ENCODE measurements around the gene SLMAP. TPM values are rescaled to one million over a fixed set of nuclear protein-coding genes. Genes with fewer than 3 reads are reported as not detected.

Gene SLMAP
- total RNA-seq, 1 donor from 2014 or later, result 71.5 TPM

GRCh38 chr3:57788624-57789018, 32.5 kb downstream of the SLMAP start:
- peaks cover 1% of the 10 kb centered on the region for H3K4me1 Mint-ChIP-seq (ENCODE audit: unreplicated experiment)
- no peak for TF ChIP-seq CTCF (IDR thresholded peaks at IDR 0.05)
- H3K36me3 Mint-ChIP-seq (ENCODE audit: unreplicated experiment), result no peaks in the 10 kb centered on the region
- no peak overlapping the region for H3K27ac Mint-ChIP-seq (ENCODE audit: unreplicated experiment)
- H3K4me3 Mint-ChIP-seq (ENCODE audit: unreplicated experiment), result no peak overlapping the region
- H3K9me3 Mint-ChIP-seq (ENCODE audit: unreplicated experiment), result no peaks in the 10 kb centered on the region
- no peaks in the 10 kb centered on the region for H3K27me3 Mint-ChIP-seq (ENCODE audit: unreplicated experiment)
- DNase-seq (ENCODE audit: extremely low spot score, unreplicated experiment), result no peak

GRCh38 chr3:57791245-57791644, 35.1 kb downstream of the SLMAP start:
- DNase-seq (ENCODE audit: extremely low spot score, unreplicated experiment), result no peak
- Mint-ChIP-seq H3K27me3 (ENCODE audit: unreplicated experiment) (no peaks in the 10 kb centered on the region), H3K4me1 (ENCODE audit: unreplicated experiment) (peaks cover 15% of the 10 kb centered on the region), H3K36me3 (ENCODE audit: unreplicated experiment) (no peaks in the 10 kb centered on the region), H3K4me3 (ENCODE audit: unreplicated experiment) (no peak overlapping the region), H3K27ac (ENCODE audit: unreplicated experiment) (no peak overlapping the region), H3K9me3 (ENCODE audit: unreplicated experiment) (no peaks in the 10 kb centered on the region)
- no peak for TF ChIP-seq CTCF (IDR thresholded peaks at IDR 0.05)

- Mint-ChIP-seq H3K27ac (ENCODE audit: unreplicated experiment) (no peak overlapping the region), H3K4me1 (ENCODE audit: unreplicated experiment) (peaks cover 17% of the 10 kb centered on the region), H3K4me3 (ENCODE audit: unreplicated experiment) (no peak overlapping the region), H3K9me3 (ENCODE audit: unreplicated experiment) (no peaks in the 10 kb centered on the region), H3K27me3 (ENCODE audit: unreplicated experiment) (no peaks in the 10 kb centered on the region), H3K36me3 (ENCODE audit: unreplicated experiment) (no peaks in the 10 kb centered on the region)
- no peak for TF ChIP-seq CTCF (IDR thresholded peaks at IDR 0.05)
- DNase-seq (ENCODE audit: extremely low spot score, unreplicated experiment), result no peak
These were observed 36.1 kb downstream of the SLMAP start for GRCh38 chr3:57792198-57792597.

- no peak for DNase-seq (ENCODE audit: extremely low spot score, unreplicated experiment)
- H3K4me1 Mint-ChIP-seq (ENCODE audit: unreplicated experiment), result peaks cover 20% of the 10 kb centered on the region
- no peak overlapping the region for H3K4me3 Mint-ChIP-seq (ENCODE audit: unreplicated experiment)
- H3K9me3 Mint-ChIP-seq (ENCODE audit: unreplicated experiment), result no peaks in the 10 kb centered on the region
- no peaks in the 10 kb centered on the region for H3K36me3 Mint-ChIP-seq (ENCODE audit: unreplicated experiment)
- peak overlapping the region; percentile 65 for H3K27ac Mint-ChIP-seq (ENCODE audit: unreplicated experiment)
- H3K27me3 Mint-ChIP-seq (ENCODE audit: unreplicated experiment), result no peaks in the 10 kb centered on the region
- TF ChIP-seq CTCF (IDR thresholded peaks at IDR 0.05), result no peak
These were observed 37.7 kb downstream of the SLMAP start for GRCh38 chr3:57793737-57794187.

GRCh38 chr3:57794501-57794900, 38.4 kb downstream of the SLMAP start:
- Mint-ChIP-seq H3K27ac (ENCODE audit: unreplicated experiment) (no peak overlapping the region), H3K27me3 (ENCODE audit: unreplicated experiment) (no peaks in the 10 kb centered on the region), H3K4me1 (ENCODE audit: unreplicated experiment) (peaks cover 22% of the 10 kb centered on the region), H3K4me3 (ENCODE audit: unreplicated experiment) (no peak overlapping the region), H3K9me3 (ENCODE audit: unreplicated experiment) (no peaks in the 10 kb centered on the region), H3K36me3 (ENCODE audit: unreplicated experiment) (no peaks in the 10 kb centered on the region)
- no peak for TF ChIP-seq CTCF (IDR thresholded peaks at IDR 0.05)
- DNase-seq (ENCODE audit: extremely low spot score, unreplicated experiment), result no peak
